GM23338 (cell line): ENCODE results near the gene ATG9B. TPM values are rescaled to one million over a fixed set of nuclear protein-coding genes. Genes with fewer than 3 reads are reported as not detected.

Experiments
- ATAC-seq: fragments of 200-7000 bp; cut with Tn5 transposase; 3 replicates; pipeline ENCODE4 v1.9.1; 2020
- DNase-seq: peaks from one replicate; pipeline ENCODE4 v3.0.0-alpha.2; 2015; ENCODE audit warnings: low spot score
- H2AFZ ChIP-seq: fragments of 200-600 bp; sonication (generic); 2 replicates; pipeline ENCODE4 v1.8.0; 2016; ENCODE audit warnings: antibody characterized with exemption, mild to moderate bottlenecking, moderate library complexity
- H3F3A ChIP-seq: fragments of 200-600 bp; sonication (generic); replicated peaks from 2 replicates; pipeline ENCODE4 v1.8.0; 2017; ENCODE audit warnings: antibody characterized with exemption, mixed run types, low read depth
- H3K27ac ChIP-seq: fragments of 200-600 bp; sonication (generic); 2 replicates; pipeline ENCODE4 v1.6.1; 2016; ENCODE audit warnings: low read depth
- H3K27me3 ChIP-seq: fragments of 200-600 bp; sonication (generic); 2 replicates; pipeline ENCODE4 v1.8.0; 2016; ENCODE audit warnings: mild to moderate bottlenecking, mixed run types, moderate library complexity; ENCODE audit not compliant: insufficient read depth
- H3K36me3 ChIP-seq: fragments of 200-600 bp; sonication (generic); 2 replicates; pipeline ENCODE4 v1.8.0; 2016; ENCODE audit warnings: mild to moderate bottlenecking; ENCODE audit not compliant: insufficient read depth
- H3K4me1 ChIP-seq: fragments of 200-600 bp; sonication (generic); 2 replicates; pipeline ENCODE4 v1.8.0; 2016; ENCODE audit warnings: mild to moderate bottlenecking, moderate library complexity; ENCODE audit not compliant: insufficient read depth
- H3K4me2 ChIP-seq: fragments of 200-600 bp; sonication (generic); 2 replicates; pipeline ENCODE4 v1.7.1; 2017; ENCODE audit warnings: mixed run types
- H3K4me3 ChIP-seq: fragments of 200-600 bp; sonication (generic); 2 replicates; pipeline ENCODE4 v1.6.1; 2016; ENCODE audit warnings: mixed run types
- H3K79me2 ChIP-seq: fragments of 200-600 bp; sonication (generic); replicated peaks from 2 replicates; pipeline ENCODE4 v1.8.0; 2017; ENCODE audit warnings: mild to moderate bottlenecking; ENCODE audit not compliant: insufficient read depth
- H3K9me2 ChIP-seq: fragments of 200-600 bp; sonication (generic); 2 replicates; pipeline ENCODE4 v1.8.0; 2017; ENCODE audit not compliant: insufficient read depth
- H4K20me1 ChIP-seq: fragments of 200-600 bp; sonication (generic); replicated peaks from 2 replicates; pipeline ENCODE4 v1.8.0; 2017; ENCODE audit warnings: mild to moderate bottlenecking; ENCODE audit not compliant: insufficient read depth
- H3K27ac Mint-ChIP-seq: 2 replicates; pipeline ENCODE4 v1.8.0; 2020; ENCODE audit warnings: inconsistent platforms, mild to moderate bottlenecking, moderate library complexity, mixed read lengths
- H3K27me3 Mint-ChIP-seq: 3 replicates; pipeline ENCODE4 v1.8.0; 2022; ENCODE audit warnings: low read depth, mild to moderate bottlenecking, moderate library complexity, mixed read lengths, inconsistent platforms; ENCODE audit not compliant: insufficient read depth, poor library complexity
- H3K36me3 Mint-ChIP-seq: 3 replicates; pipeline ENCODE4 v1.8.0; 2021; ENCODE audit warnings: low read depth, mild to moderate bottlenecking, inconsistent platforms, moderate library complexity, mixed read lengths
- H3K4me1 Mint-ChIP-seq: 3 replicates; pipeline ENCODE4 v1.8.0; 2020; ENCODE audit warnings: mild to moderate bottlenecking, inconsistent platforms, mixed read lengths
- H3K4me3 Mint-ChIP-seq: 3 replicates; pipeline ENCODE4 v1.8.0; 2021; ENCODE audit warnings: moderate library complexity, mild to moderate bottlenecking, inconsistent platforms, mixed read lengths
- H3K9me3 Mint-ChIP-seq: 3 replicates; pipeline ENCODE4 v1.8.0; 2020; ENCODE audit warnings: moderate library complexity, mild to moderate bottlenecking, inconsistent platforms, mixed read lengths
- CREB1 ChIP-seq: fragments of 250-450 bp; sonication (Bioruptor Pico); IDR thresholded peaks from 2 replicates; pipeline ENCODE4 v1.5.0; 2020; ENCODE audit warnings: low read depth, mild to moderate bottlenecking, moderate library complexity
- EZH2 ChIP-seq: fragments of 200-600 bp; sonication (generic); IDR thresholded peaks from one replicate; pipeline ENCODE4 v1.8.0; 2017; ENCODE audit warnings: antibody characterized with exemption, mild to moderate bottlenecking, low read depth; ENCODE audit not compliant: unreplicated experiment
- JUNB ChIP-seq: IDR thresholded peaks from one replicate; pipeline ENCODE4 v1.6.1; 2016; ENCODE audit warnings: antibody characterized with exemption; ENCODE audit not compliant: unreplicated experiment
- STAT1 ChIP-seq: IDR thresholded peaks from one replicate; pipeline ENCODE4 v1.6.1; 2016; ENCODE audit warnings: antibody characterized with exemption; ENCODE audit not compliant: unreplicated experiment
- ZNF331 ChIP-seq: fragments of 250-450 bp; sonication (Bioruptor Pico); IDR thresholded peaks from 2 replicates; pipeline ENCODE4 v1.5.0; 2020; ENCODE audit warnings: low read depth, mild to moderate bottlenecking, moderate library complexity
- polyA plus RNA-seq: library from polyadenylated mRNA; unstranded; fragments of >200 nt; fragmentation: Nextera tagmentation; extraction: Ambion mirVana; gene quantifications from 2 replicates; pipeline ENCODE4 v1.2.1, GENCODE V29; 2016
- total RNA-seq: library from RNA; depleted of rRNA; stranded (reverse); fragments of >200 nt; shearing (Covaris generic); gene quantifications from 2 replicates; pipeline ENCODE4 v1.2.3, GENCODE V29; 2014
- TF ChIP-seq, protein P1 (sequence below): IDR thresholded peaks from one replicate; pipeline ENCODE4 v1.6.1; 2018; ENCODE audit warnings: antibody characterized with exemption; ENCODE audit not compliant: unreplicated experiment

The ATG9B gene
- total and polyA plus RNA-seq, 2 experiments from 2014 or later: 1.2 to 3.4 TPM

DNA sequence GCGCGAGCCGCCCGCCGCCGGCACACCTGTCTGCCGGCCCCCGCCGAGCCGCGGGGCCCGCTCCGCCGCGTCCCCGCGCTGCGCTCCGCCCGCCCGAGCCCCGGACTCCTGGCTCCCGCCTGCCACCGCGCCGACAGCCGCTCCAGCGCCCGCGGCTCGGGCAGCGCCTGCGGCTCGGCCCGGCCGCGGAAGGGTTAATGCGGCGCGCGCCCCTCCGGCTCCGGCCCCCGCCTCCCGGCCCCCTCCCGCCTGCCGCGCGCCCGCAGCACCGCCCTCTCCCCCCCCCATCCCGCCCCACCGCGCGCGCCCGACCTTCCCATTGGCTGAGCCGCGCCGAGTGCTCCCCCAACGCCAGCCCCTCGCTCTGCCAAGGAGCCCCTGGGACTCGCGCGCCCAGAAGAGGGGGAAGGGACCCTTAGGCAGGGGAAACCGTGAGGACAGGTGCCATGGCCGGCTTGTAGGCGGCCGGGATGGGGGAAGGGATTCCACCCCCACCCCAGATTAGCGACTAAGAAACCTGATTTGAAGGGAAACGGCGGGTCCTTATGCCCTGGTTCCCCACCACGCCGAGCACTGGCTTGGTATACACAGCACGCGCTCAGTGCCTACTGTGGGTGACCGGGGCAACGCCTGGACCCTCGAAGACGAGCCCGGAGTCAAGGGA is 46.0 kb downstream of the ATG9B start, which contains the start of gene KCNH2 (continued):
- TF ChIP-seq, protein P1, sequence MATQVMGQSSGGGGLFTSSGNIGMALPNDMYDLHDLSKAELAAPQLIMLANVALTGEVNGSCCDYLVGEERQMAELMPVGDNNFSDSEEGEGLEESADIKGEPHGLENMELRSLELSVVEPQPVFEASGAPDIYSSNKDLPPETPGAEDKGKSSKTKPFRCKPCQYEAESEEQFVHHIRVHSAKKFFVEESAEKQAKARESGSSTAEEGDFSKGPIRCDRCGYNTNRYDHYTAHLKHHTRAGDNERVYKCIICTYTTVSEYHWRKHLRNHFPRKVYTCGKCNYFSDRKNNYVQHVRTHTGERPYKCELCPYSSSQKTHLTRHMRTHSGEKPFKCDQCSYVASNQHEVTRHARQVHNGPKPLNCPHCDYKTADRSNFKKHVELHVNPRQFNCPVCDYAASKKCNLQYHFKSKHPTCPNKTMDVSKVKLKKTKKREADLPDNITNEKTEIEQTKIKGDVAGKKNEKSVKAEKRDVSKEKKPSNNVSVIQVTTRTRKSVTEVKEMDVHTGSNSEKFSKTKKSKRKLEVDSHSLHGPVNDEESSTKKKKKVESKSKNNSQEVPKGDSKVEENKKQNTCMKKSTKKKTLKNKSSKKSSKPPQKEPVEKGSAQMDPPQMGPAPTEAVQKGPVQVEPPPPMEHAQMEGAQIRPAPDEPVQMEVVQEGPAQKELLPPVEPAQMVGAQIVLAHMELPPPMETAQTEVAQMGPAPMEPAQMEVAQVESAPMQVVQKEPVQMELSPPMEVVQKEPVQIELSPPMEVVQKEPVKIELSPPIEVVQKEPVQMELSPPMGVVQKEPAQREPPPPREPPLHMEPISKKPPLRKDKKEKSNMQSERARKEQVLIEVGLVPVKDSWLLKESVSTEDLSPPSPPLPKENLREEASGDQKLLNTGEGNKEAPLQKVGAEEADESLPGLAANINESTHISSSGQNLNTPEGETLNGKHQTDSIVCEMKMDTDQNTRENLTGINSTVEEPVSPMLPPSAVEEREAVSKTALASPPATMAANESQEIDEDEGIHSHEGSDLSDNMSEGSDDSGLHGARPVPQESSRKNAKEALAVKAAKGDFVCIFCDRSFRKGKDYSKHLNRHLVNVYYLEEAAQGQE: no peak

DNA sequence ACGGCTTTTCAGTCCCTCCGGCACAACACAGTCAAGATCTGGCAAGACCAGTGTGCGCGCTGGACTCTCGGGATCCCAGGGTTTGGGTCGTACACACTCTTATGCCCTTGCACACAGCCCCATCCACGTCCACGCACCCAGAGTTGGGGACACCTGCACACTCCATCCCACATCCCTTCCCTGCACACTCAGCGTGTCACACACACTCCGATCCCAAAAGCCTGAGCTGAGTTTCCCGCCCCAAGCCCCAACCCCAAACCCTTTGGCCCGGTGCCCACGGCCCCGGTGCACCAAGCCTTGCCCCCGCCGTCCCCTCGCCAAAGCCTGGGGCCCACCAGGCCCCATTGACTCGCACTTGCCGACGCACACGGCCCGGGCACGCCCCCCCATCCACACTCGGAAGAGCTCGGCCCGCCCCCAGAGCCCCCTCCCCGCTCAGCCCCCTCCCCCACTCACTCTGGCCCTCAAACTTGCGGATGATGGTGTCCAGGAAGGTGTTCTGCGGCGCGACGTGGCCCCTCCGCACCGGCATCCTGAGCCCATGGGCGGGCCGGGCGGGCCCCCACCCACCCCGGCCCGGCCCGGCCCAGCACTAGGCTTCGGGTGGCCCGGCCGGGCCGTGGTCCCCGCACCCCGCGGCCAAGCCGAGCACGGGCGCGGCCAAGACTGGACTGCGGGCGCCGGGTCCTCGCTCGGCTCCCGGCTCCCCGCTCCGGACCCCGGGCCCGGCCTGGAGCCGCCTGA is 46.7 kb downstream of the ATG9B start:
- Mint-ChIP-seq H3K27ac (no peak overlapping the region), H3K4me3 (peak overlapping the region; percentile 89), H3K27me3 (peaks cover 41% of the 10 kb centered on the region), H3K9me3 (peaks cover 3% of the 10 kb centered on the region; the same call in 2 of the 3 replicates), H3K36me3 (no peaks in the 10 kb centered on the region; the same call in 2 of the 3 replicates), H3K4me1 (peaks cover 58% of the 10 kb centered on the region)
- Histone ChIP-seq H3K27me3 (peaks cover 52% of the 10 kb centered on the region), H3F3A (no peaks in the 10 kb centered on the region), H4K20me1 (no peaks in the 10 kb centered on the region), H3K36me3 (no peaks in the 10 kb centered on the region), H3K9me2 (no peaks in the 10 kb centered on the region), H3K4me3 (peak overlapping the region; percentile 82), H3K4me1 (peaks cover 48% of the 10 kb centered on the region), H2AFZ (no peak overlapping the region), H3K4me2 (peak overlapping the region; percentile 90), H3K27ac (no peak overlapping the region), H3K79me2 (no peaks in the 10 kb centered on the region)
- TF ChIP-seq JUNB (no peak), EZH2 (peak; percentile 6), STAT1 (no peak), ZNF331 (CRISPR knock-in tag) (no peak)
- peak; percentile 39 for DNase-seq
- ATAC-seq: no peak

DNA sequence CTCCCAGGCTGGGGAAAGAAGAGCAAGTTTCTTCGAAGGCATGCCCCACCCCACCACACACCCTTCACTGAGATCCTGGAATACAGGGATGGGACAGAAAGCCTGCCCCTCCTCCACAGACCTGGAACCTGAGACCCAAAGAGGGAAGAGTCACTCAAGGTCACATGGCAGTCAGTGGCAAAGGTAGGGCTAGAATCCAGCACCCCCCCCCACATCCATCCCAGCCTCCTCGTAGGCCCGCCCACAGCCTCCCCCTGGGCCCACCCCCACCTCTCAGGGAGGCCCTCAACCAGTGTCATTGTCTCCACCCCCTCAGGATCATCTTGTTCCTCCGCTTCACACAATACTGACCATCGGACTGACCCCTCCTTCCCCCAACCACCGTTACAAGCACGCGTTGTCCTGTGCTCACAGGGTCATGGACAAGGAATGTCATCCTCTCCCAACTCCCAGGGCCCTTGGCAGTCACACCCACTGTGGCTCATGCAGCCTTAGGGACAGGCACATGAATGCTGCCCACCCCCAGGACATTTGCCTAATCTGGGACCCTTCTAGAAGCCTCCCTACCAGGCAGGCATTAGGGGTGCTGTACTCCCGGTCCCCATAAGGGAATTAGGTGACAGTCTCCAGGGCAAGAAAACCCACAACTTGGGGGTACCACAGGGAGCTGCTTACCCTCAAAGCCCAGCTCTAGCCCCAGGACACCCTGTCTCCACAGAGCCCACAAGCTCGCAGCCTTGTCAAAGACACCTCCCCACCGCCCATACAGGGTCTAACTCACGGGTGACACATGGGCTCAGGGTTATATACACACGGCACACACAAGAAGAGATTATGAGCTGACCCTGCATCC is 47.5 kb downstream of the ATG9B start:
- TF ChIP-seq EZH2 (peak; percentile 13), CREB1 (no peak)
- Histone ChIP-seq H3K9me2 (no peaks in the 10 kb centered on the region), H3K4me2 (peak overlapping the region; percentile 90), H3K36me3 (no peaks in the 10 kb centered on the region), H2AFZ (no peak overlapping the region), H3F3A (no peaks in the 10 kb centered on the region), H3K4me3 (peak overlapping the region; percentile 82), H3K79me2 (no peaks in the 10 kb centered on the region), H4K20me1 (no peaks in the 10 kb centered on the region), H3K4me1 (peaks cover 48% of the 10 kb centered on the region), H3K27ac (no peak overlapping the region), H3K27me3 (peaks cover 52% of the 10 kb centered on the region)
- peaks cover 3% of the 10 kb centered on the region; the same call in 2 of the 3 replicates for H3K9me3 Mint-ChIP-seq
- H3K27ac Mint-ChIP-seq: no peak overlapping the region
- DNase-seq: peak; percentile 74
- peaks cover 38% of the 10 kb centered on the region for H3K27me3 Mint-ChIP-seq
- no peaks in the 10 kb centered on the region; the same call in 2 of the 3 replicates for H3K36me3 Mint-ChIP-seq
- peaks cover 58% of the 10 kb centered on the region for H3K4me1 Mint-ChIP-seq
- peak overlapping the region; percentile 89 for H3K4me3 Mint-ChIP-seq
- ATAC-seq: peak; percentile 4
